HG03196 (cell line): ENCODE data around the gene BLTP3B.

Experiments
- ATAC-seq: cut with Tn5 transposase; IDR thresholded peaks from one replicate; pipeline ENCODE4 v1.9.1; 2021; ENCODE audit not compliant: unreplicated experiment

Gene BLTP3B

DNA sequence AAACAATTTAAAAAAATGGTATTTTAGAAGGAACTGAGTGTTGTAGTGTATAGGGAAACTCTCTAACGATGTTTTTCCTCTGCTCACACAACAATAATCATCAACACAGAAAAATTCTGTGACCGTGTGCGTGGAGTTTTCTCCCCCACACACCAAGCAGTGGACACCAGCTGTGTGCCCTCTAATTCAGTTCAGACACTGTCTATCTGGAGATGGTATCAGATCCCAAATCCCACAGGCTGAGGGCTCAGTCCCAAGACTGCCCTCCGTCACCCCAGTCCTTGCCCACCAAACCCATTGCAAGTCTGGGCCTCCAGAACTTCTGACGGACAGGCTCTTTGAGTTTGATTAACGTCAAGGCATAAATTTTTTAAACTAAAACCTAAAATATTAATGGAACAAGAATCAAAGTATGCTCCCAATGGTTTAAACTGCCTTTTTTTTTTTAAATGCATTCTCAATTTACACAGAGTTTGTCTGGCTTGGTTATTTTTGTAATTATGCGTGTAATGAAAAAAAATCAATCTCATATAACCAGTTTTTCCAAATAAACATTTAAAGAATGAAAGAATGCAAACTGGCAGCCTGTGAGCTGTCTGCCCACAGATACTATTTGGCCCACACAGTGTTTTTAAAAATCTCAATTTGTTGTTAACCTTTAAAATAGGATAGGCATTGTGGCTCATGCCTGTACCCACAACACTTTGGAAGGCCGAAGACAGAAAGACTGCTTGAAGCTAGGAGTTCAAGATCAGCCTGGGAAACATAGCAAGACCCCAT lies 19.2 kb downstream of the BLTP3B start:
- ATAC-seq = no peak

DNA sequence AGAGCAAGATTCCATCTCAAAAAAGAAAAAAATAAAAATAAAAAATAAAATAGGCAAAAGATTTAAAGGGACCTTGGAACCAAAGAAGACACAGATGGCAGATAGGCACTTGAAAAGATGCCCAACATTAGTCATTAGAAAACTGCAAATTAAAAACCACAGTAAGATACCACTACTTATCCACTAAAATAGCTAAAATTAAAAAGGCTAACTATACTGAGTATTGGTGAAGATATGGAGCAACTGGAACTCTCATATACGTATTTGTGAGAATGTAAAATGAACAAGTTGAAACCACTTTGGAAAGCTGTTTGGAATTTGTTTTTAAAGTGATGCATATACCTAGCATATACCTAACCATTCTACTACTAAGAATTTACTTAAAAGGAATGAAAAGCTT lies 22.3 kb downstream of the BLTP3B start:
- no peak for ATAC-seq

- ATAC-seq = no peak
Measured at GRCh38 chr12:100115291-100115690, 27.4 kb downstream of the BLTP3B start.

DNA sequence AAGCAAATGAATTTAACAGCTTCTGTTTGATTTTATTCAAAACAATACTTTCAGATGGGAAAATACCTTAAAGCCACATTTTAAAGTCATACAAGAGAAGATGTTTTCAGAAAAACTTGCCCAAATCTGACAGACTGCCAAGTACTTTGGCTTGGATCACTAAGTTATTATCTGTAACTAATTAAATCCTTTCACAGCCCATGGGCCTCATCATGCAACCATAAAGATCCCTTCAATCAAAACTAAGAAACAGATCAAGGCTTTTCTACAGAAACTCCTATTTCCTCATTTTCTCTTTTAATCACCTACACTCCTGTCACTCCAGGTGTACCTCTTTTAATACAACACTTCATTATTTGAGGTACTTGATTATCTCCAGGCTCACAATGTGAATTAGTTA lies 28.1 kb downstream of the BLTP3B start:
- ATAC-seq = no peak

- no peak for ATAC-seq
Measured at GRCh38 chr12:100110276-100110675, 32.4 kb downstream of the BLTP3B start.

DNA sequence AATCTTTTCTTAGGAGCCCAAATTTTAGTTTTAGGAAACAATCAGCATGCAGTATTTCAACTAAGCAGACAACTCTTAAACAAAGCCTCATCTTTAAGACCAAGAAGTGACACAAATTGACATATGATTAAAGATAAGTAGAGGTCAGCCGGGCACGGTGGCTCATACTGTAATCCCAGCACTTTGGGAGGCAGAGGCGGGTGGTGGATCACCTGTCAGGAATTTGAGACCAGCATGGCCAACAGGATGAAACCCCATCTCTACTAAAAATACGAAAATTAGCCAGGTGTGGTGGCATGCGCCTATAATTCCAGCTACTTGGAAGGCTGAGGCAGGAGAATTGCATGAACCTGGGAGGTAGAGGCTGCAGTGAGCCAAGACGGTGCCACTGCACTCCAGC lies 35.8 kb downstream of the BLTP3B start:
- no peak for ATAC-seq

DNA sequence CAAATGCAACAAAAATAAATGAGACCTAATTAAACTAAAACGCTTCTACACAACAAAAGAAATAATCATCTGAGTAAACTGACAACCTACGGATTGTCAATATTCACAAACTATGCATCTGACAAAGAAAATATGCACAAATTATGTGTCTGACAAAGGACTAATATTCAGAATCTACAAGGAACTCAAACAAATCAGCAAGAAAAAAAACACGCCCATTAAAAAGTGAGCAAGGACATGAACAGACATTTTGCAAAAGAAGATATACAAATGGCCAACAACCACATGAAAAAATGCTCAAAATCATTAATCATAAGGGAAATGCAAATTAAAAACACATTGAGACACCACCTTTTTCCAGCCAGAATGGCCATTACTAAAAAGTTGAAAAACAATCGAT lies 37.0 kb downstream of the BLTP3B start:
- ATAC-seq = no peak

GRCh38 chr12:100101000-100101399 lies 41.7 kb downstream of the BLTP3B start:
- no peak for ATAC-seq
